Fibroblast of the aortic adventitia (primary cell): ENCODE data around the gene GTPBP10. TPM values are rescaled to one million over a fixed set of nuclear protein-coding genes. Genes with fewer than 3 reads are reported as not detected.
A peak's percentile ranks its signal among the peaks of the same experiment; 100 is the strongest.

ENCODE experiments used
- DNase-seq: peaks from one replicate; pipeline ENCODE4 v3.0.0-alpha.2; 2010; ENCODE audit warnings: low read depth
- H3K4me3 ChIP-seq: 2 replicates; pipeline ENCODE4 v1.5.1; 2011; ENCODE audit warnings: low read depth, mild to moderate bottlenecking, control low read depth, low read length, moderate library complexity
- CTCF ChIP-seq: IDR thresholded peaks from 2 replicates; pipeline ENCODE4 v1.5.1; 2011; ENCODE audit warnings: mild to moderate bottlenecking, low read length, control low read depth, inconsistent platforms; ENCODE audit not compliant: insufficient read depth
- total RNA-seq: library from RNA; depleted of rRNA; stranded (reverse); fragments of >200 nt; gene quantifications from 2 replicates; pipeline ENCODE4 v1.2.3, GENCODE V29; 2012; ENCODE audit warnings: low replicate concordance

The GTPBP10 gene
- total RNA-seq, 1 donor = 23.2 TPM

DNA sequence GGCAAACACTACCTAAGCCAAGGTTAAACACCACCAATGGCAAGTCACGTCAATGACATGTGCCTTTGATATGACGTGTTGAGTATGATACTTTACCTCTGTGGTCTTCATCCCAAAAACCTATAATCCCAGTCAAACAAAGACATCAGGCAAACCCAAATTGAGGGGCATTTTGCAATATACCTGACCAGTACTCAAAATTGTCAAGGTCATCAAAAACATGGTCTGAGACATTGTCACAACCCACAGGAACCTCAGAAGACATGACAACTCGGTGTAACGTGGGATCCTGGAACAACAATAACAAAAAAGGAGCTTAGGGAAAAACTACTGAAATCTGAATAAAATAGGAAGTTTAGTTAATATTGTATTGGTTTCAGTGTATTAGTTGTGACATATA lies 32.6 kb upstream of the GTPBP10 start:
- no peak for TF ChIP-seq CTCF
- no peak for DNase-seq
- no peak overlapping the region for H3K4me3 ChIP-seq

DNA sequence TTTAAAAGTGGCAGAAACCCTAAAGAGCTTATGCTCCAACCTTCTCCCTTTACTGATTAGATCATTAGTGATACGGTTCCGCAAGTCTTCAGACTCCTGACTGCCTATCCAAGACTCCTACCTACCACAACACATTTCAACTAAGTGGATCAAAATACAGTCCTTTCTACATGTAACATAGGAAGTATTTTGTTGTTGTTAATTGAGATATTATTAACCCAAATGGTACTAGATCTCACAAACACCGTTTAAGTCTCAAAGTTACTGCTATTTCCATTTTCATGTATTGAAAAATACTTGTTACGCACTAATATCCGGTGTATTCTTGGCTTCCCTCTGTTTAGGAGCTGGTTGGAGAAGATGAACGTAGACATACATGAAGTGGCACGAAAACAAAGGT lies 26.5 kb upstream of the GTPBP10 start:
- no peak for TF ChIP-seq CTCF
- H3K4me3 ChIP-seq = no peak overlapping the region
- DNase-seq = no peak

GRCh38 chr7:90320418-90320800 lies 26.1 kb upstream of the GTPBP10 start:
- TF ChIP-seq CTCF = no peak
- DNase-seq = no peak
- H3K4me3 ChIP-seq = no peak overlapping the region

DNA sequence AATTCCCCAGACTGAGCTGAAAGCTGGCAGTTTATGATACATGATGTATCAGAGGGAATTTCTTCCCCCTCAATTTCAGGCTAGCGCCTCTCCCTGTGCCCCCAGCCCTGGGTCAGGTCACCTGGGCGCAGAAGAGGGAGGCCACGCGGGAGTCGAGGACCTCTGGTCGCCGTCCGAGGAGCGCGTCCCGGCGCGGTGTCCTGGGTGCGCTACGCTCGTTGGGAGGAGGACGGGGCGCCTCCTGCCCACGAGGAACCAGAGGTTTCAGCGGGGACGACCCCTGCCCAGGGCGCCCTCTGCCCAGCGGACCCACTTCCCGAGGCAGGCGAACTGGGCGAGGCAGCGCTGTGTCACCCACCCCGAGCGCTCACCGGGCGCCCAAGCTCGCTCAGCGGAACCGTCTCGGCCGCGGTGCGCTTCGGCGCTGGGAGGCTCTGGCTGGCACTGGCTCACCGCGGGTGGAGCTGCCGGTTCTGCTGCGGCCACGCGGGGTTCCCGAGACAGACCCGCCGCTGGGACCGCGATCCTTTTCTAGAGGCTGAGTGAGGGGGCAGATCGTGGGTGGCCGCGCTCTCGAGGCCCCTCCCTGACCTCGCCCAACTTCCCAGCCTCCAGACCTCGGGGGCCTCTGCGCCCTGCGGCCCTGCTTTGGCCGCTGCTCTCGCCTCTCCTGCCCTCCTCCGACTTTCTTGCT lies 25.6 kb upstream of the GTPBP10 start, which contains the start of gene FAM237B:
FAM237B (minus strand) TSS at position 504 of the 694 bp plus-strand sequence. CDS start 1,556 bp downstream, outside the sequence.
- peak; percentile 22 for DNase-seq
- TF ChIP-seq CTCF = no peak
- H3K4me3 ChIP-seq = peak within 1 kb of the TSS; percentile 53

GRCh38 chr7:90322837-90323236 lies 23.7 kb upstream of the GTPBP10 start:
- TF ChIP-seq CTCF = no peak
- H3K4me3 ChIP-seq = no peak overlapping the region
- DNase-seq = no peak

GRCh38 chr7:90326500-90326899 lies 20.0 kb upstream of the GTPBP10 start:
- no peak for TF ChIP-seq CTCF
- no peak overlapping the region for H3K4me3 ChIP-seq
- no peak for DNase-seq
